HepG2 (cell line): Measurements from ENCODE around the gene RBP5. TPM values are rescaled to one million over a fixed set of nuclear protein-coding genes. Genes with fewer than 3 reads are reported as not detected.
A peak's percentile ranks its signal among the peaks of the same experiment; 100 is the strongest.

Experiments
- ATM ChIP-seq: fragments of 450-650 bp; IDR thresholded peaks from 2 replicates; pipeline ENCODE4 v1.7.1; 2017; ENCODE audit warnings: mild to moderate bottlenecking, borderline replicate concordance
- PCBP2 ChIP-seq: fragments of 200-400 bp; formaldehyde crosslinking; optimal IDR thresholded peaks from 2 replicates; pipeline ENCODE3; 2018; ENCODE audit warnings: low read length, low read depth; ENCODE audit not compliant: poor library complexity, severe bottlenecking
- SRY ChIP-seq: sonication (generic); formaldehyde crosslinking; IDR thresholded peaks from 2 replicates; pipeline ENCODE4 v1.8.0; 2022; ENCODE audit warnings: mild to moderate bottlenecking, missing genetic modification reagents
- ZFP36 ChIP-seq: fragments of 150-350 bp; IDR thresholded peaks from 2 replicates; pipeline ENCODE4 v1.6.1; 2018; ENCODE audit warnings: borderline replicate concordance, low read length, low read depth; ENCODE audit not compliant: partially characterized antibody
- ZMYM2 ChIP-seq: sonication (generic); formaldehyde crosslinking; IDR thresholded peaks from 2 replicates; pipeline ENCODE4 v1.8.0; 2022; ENCODE audit warnings: mild to moderate bottlenecking, missing genetic modification reagents
- ZNF296 ChIP-seq: sonication (generic); formaldehyde crosslinking; conservative IDR thresholded peaks from 2 replicates; pipeline ENCODE4 v1.5.0; 2020; ENCODE audit warnings: mild to moderate bottlenecking, missing genetic modification reagents
- ZNF451 ChIP-seq: sonication (generic); formaldehyde crosslinking; IDR thresholded peaks from 2 replicates; pipeline ENCODE4 v1.5.0; 2020; ENCODE audit warnings: mild to moderate bottlenecking, missing genetic modification reagents
- ZNF589 ChIP-seq: sonication (generic); formaldehyde crosslinking; conservative IDR thresholded peaks from 2 replicates; pipeline ENCODE4 v1.8.0; 2022; ENCODE audit warnings: mild to moderate bottlenecking, moderate library complexity, missing genetic modification reagents
- polyA plus RNA-seq, 8 experiments: library from polyadenylated mRNA; depleted of rRNA in 3 of 8; stranded (reverse) in 7 of 8; unstranded in 1 of 8; fragments of >200 nt; fragmentation: Illumina TruSeq in 4 of 8; extraction: Trizol in 4 of 8; gene quantifications; 2 replicates each; pipeline versions ENCODE4 v1.2.1 to v1.2.3, GENCODE V29; 2011 to 2016; ENCODE audit warnings: low read depth in 4 of 8, missing spikeins in 1 of 8, mixed read lengths in 1 of 8; ENCODE audit not compliant: insufficient read depth in 1 of 8
- total RNA-seq, 5 experiments: library from RNA; depleted of rRNA; stranded (reverse); fragments of >200 nt; fragmentation: Illumina TruSeq; extraction: Trizol; gene quantifications; 2 replicates each; pipeline ENCODE4 v1.2.3, GENCODE V29; 2016; ENCODE audit warnings: low read depth in 1 of 5
- TF ChIP-seq, protein P1 (sequence below): sonication (generic); formaldehyde crosslinking; IDR thresholded peaks from 2 replicates; pipeline ENCODE4 v1.4.0; 2020; ENCODE audit warnings: missing genetic modification reagents
- TF ChIP-seq, protein P2 (sequence below): sonication (generic); formaldehyde crosslinking; IDR thresholded peaks from 2 replicates; pipeline ENCODE4 v1.9.0; 2021; ENCODE audit warnings: missing genetic modification reagents, borderline replicate concordance
- TF ChIP-seq, protein P3 (sequence below): IDR thresholded peaks from 2 replicates; pipeline ENCODE4 v1.6.1; 2012; ENCODE audit warnings: low read depth, low read length, improper control_type of control experiment
- TF ChIP-seq, protein P4 (sequence below): sonication (generic); formaldehyde crosslinking; IDR thresholded peaks from 2 replicates; pipeline ENCODE4 v1.4.0; 2020; ENCODE audit warnings: missing genetic modification reagents
- TF ChIP-seq, protein P5 (sequence below): sonication (generic); formaldehyde crosslinking; IDR thresholded peaks from 2 replicates; pipeline ENCODE4 v1.4.0; 2020; ENCODE audit warnings: missing genetic modification reagents

RBP5 gene
- total and polyA plus RNA-seq, 2 of the 13 experiments (the other 11 are each of a cell fraction or from before 2014, with no cell fraction given): 13.8 to 19.8 TPM

DNA sequence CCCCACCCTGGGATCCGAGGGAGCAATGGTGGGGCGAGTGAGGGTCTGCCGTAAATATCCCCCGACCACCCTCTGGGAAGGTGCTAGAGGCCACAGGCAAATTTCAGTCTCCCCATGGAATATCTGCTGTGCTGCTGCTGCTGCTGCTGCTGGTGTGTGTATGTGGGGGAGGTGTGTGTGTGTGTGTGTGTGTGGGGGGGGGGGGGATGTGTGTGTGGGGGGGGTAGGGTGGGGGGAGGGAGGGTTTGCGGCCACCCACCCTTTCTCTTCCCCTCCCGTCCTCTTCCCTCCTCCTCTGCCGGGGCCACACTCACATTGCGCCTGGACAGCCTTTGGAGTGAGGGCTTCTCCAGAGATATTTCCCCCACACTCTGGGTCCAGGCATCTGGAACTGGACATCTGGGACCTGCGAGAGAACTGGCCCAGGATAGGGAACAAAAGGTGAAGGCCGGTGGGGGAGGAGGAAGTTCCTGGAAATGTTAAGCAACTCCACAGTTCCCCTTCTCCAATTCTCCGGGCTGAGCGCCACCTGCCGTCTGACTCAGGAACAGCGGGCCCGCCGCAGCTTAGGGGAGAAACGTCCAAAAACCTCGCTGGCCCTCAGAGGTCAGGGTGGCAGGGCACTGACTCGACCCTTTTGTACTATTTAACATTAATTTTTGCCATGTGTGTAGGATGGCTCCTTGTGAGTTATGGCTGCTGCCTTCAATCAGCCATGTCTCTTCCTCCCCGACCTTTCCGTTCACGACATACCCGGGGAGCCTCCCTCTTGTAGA lies 19.7 kb downstream of the RBP5 start, which contains the start of gene C1RL (continued):
- TF ChIP-seq, protein P1, sequence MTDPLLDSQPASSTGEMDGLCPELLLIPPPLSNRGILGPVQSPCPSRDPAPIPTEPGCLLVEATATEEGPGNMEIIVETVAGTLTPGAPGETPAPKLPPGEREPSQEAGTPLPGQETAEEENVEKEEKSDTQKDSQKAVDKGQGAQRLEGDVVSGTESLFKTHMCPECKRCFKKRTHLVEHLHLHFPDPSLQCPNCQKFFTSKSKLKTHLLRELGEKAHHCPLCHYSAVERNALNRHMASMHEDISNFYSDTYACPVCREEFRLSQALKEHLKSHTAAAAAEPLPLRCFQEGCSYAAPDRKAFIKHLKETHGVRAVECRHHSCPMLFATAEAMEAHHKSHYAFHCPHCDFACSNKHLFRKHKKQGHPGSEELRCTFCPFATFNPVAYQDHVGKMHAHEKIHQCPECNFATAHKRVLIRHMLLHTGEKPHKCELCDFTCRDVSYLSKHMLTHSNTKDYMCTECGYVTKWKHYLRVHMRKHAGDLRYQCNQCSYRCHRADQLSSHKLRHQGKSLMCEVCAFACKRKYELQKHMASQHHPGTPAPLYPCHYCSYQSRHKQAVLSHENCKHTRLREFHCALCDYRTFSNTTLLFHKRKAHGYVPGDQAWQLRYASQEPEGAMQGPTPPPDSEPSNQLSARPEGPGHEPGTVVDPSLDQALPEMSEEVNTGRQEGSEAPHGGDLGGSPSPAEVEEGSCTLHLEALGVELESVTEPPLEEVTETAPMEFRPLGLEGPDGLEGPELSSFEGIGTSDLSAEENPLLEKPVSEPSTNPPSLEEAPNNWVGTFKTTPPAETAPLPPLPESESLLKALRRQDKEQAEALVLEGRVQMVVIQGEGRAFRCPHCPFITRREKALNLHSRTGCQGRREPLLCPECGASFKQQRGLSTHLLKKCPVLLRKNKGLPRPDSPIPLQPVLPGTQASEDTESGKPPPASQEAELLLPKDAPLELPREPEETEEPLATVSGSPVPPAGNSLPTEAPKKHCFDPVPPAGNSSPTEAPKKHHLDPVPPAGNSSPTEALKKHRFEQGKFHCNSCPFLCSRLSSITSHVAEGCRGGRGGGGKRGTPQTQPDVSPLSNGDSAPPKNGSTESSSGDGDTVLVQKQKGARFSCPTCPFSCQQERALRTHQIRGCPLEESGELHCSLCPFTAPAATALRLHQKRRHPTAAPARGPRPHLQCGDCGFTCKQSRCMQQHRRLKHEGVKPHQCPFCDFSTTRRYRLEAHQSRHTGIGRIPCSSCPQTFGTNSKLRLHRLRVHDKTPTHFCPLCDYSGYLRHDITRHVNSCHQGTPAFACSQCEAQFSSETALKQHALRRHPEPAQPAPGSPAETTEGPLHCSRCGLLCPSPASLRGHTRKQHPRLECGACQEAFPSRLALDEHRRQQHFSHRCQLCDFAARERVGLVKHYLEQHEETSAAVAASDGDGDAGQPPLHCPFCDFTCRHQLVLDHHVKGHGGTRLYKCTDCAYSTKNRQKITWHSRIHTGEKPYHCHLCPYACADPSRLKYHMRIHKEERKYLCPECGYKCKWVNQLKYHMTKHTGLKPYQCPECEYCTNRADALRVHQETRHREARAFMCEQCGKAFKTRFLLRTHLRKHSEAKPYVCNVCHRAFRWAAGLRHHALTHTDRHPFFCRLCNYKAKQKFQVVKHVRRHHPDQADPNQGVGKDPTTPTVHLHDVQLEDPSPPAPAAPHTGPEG (CRISPR knock-in tag): 0 out of 2 replicates have a peak, but pooled peaks have one; percentile 18
- TF ChIP-seq ZNF451: 0 out of 2 replicates have a peak, but pooled peaks have one; percentile 19
- no peak for TF ChIP-seq ATM
- TF ChIP-seq, protein P2, sequence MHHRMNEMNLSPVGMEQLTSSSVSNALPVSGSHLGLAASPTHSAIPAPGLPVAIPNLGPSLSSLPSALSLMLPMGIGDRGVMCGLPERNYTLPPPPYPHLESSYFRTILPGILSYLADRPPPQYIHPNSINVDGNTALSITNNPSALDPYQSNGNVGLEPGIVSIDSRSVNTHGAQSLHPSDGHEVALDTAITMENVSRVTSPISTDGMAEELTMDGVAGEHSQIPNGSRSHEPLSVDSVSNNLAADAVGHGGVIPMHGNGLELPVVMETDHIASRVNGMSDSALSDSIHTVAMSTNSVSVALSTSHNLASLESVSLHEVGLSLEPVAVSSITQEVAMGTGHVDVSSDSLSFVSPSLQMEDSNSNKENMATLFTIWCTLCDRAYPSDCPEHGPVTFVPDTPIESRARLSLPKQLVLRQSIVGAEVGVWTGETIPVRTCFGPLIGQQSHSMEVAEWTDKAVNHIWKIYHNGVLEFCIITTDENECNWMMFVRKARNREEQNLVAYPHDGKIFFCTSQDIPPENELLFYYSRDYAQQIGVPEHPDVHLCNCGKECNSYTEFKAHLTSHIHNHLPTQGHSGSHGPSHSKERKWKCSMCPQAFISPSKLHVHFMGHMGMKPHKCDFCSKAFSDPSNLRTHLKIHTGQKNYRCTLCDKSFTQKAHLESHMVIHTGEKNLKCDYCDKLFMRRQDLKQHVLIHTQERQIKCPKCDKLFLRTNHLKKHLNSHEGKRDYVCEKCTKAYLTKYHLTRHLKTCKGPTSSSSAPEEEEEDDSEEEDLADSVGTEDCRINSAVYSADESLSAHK: no peak
- no peak for TF ChIP-seq ZFP36
- 0 out of 2 replicates have a peak, but pooled peaks have one; percentile 17 for TF ChIP-seq SRY (CRISPR knock-in tag)
- no peak for TF ChIP-seq ZNF296 (CRISPR knock-in tag)
- TF ChIP-seq, protein P3, sequence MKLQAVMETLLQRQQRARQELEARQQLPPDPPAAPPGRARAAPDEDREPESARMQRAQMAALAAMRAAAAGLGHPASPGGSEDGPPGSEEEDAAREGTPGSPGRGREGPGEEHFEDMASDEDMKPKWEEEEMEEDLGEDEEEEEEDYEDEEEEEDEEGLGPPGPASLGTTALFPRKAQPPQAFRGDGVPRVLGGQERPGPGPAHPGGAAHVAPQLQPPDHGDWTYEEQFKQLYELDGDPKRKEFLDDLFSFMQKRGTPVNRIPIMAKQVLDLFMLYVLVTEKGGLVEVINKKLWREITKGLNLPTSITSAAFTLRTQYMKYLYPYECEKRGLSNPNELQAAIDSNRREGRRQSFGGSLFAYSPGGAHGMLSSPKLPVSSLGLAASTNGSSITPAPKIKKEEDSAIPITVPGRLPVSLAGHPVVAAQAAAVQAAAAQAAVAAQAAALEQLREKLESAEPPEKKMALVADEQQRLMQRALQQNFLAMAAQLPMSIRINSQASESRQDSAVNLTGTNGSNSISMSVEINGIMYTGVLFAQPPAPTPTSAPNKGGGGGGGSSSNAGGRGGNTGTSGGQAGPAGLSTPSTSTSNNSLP: no peak
- TF ChIP-seq PCBP2: peak; percentile 19
- peak; percentile 48; the same call in 1 of the 2 replicates for TF ChIP-seq ZNF589 (CRISPR knock-in tag)
- TF ChIP-seq, protein P4, sequence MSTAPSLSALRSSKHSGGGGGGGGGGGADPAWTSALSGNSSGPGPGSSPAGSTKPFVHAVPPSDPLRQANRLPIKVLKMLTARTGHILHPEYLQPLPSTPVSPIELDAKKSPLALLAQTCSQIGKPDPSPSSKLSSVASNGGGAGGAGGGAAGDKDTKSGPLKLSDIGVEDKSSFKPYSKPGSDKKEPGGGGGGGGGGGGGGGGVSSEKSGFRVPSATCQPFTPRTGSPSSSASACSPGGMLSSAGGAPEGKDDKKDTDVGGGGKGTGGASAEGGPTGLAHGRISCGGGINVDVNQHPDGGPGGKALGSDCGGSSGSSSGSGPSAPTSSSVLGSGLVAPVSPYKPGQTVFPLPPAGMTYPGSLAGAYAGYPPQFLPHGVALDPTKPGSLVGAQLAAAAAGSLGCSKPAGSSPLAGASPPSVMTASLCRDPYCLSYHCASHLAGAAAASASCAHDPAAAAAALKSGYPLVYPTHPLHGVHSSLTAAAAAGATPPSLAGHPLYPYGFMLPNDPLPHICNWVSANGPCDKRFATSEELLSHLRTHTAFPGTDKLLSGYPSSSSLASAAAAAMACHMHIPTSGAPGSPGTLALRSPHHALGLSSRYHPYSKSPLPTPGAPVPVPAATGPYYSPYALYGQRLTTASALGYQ (CRISPR knock-in tag): peak; percentile 43; the same call in 1 of the 2 replicates
- TF ChIP-seq, protein P5, sequence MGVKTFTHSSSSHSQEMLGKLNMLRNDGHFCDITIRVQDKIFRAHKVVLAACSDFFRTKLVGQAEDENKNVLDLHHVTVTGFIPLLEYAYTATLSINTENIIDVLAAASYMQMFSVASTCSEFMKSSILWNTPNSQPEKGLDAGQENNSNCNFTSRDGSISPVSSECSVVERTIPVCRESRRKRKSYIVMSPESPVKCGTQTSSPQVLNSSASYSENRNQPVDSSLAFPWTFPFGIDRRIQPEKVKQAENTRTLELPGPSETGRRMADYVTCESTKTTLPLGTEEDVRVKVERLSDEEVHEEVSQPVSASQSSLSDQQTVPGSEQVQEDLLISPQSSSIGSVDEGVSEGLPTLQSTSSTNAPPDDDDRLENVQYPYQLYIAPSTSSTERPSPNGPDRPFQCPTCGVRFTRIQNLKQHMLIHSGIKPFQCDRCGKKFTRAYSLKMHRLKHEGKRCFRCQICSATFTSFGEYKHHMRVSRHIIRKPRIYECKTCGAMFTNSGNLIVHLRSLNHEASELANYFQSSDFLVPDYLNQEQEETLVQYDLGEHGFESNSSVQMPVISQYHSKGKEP (CRISPR knock-in tag): no peak
- TF ChIP-seq ZMYM2 (CRISPR knock-in tag): no peak
